Inflammatory macrophage (primary cell): ENCODE data around the gene ADAMTS13.
"Not testable (repeated sequence)": the region's sequence is repeated elsewhere in the genome, so short reads cannot be mapped to it uniquely, and the experiment has no call there.

Experiments used
- DNase-seq, 2 donors: peaks; one replicate each; pipeline ENCODE4 v3.0.0-alpha.2; 2020 to 2022

ADAMTS13 gene

GRCh38 chr9:133426011-133426410, 3.8 kb downstream of the ADAMTS13 start:
- DNase-seq: no peak

DNA sequence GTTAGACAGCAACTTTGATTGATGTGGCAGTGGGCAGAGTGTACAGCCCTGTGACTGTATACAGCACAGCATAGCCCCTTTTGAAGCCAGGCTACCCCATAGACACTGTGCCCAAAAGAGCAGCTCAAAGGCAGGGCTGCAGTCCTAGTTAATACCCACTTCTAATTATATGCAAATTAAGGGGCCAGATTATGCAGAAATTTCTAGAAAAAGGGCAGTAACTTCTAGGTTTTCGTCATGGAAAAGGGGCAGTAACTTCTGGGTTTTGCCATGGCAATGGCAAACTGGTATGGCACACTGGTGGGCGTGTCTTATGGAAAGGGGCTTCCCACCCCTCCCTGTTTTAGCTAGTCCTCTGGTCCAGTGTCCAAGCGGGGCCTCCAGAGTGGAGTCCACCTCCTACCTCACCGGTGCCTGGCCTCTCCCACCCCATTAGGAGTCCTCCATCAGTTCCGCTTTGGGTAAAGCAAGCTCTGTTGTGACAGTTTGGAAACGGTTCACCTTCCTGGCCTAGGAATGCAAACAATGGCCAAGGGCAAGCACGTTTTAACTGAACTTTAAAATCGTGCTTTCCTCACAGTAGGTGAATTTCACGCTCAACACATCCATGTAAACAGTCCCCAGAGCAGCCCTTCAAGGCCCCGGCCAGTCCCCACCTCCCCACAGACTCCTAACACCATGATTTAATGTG, 5.6 kb downstream of the ADAMTS13 start:
- no peak for DNase-seq

GRCh38 chr9:133428617-133429101, 6.5 kb downstream of the ADAMTS13 start:
- DNase-seq: no peak

- no peak for DNase-seq
Observed at GRCh38 chr9:133429214-133429613, 7.0 kb downstream of the ADAMTS13 start.

GRCh38 chr9:133429641-133430161, 7.5 kb downstream of the ADAMTS13 start:
- DNase-seq: no peak

DNA sequence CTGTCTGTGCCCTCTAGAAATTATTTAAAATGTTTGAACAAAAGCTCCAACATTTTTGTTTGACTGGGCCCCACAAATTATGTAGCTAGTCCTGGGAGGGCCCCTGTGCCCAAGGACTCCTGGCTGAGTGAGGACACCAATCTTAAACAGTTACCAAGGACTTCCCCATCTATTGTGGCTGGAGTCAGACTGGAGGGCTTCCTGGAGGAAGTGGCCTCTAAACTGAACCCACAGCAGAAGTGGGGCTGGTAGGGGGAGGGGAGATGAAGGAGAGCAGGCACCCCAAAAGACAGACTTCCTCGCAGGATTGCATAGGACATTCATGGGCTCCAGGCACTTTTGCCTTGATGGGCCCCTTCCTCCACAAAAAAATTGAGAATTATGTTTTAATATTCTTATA, 8.1 kb downstream of the ADAMTS13 start:
- peak in 1 of 2 donors; percentile 2 for DNase-seq

GRCh38 chr9:133433351-133433843, 11.2 kb downstream of the ADAMTS13 start:
- no peak for DNase-seq

- DNase-seq: no peak
Observed at GRCh38 chr9:133436681-133437080, 14.5 kb downstream of the ADAMTS13 start.

- DNase-seq: no peak
Observed at GRCh38 chr9:133437753-133438531, 15.8 kb downstream of the ADAMTS13 start.

- DNase-seq: no peak
Observed at GRCh38 chr9:133439337-133439736, 17.2 kb downstream of the ADAMTS13 start.

DNA sequence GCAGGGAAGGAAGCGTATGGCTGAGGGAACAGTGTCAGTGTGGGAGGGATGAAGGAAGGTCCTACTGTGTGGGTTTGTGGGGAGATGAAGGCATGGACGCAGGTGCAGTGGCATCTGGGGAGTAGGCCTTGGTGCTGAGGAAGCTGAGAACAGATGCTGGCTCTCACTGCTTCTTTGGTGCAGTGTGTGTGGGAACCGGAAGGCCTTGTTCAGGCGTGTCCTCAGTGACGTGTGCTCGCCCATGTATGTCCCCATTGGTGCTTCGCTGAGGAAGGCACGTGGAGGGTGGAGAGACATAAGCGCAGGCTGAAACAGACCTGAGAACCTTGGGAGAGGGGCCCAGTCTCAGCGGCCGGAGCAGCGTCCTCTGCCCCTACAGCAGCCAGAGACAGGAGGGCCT, 18.7 kb downstream of the ADAMTS13 start:
- DNase-seq: no peak

GRCh38 chr9:133441571-133441970, 19.4 kb downstream of the ADAMTS13 start:
- no peak for DNase-seq

- no peak for DNase-seq
Observed at GRCh38 chr9:133443248-133443647, 21.1 kb downstream of the ADAMTS13 start.

GRCh38 chr9:133443982-133444381, 21.8 kb downstream of the ADAMTS13 start:
- DNase-seq: no peak

- no peak for DNase-seq
Observed at GRCh38 chr9:133445293-133445969, 23.3 kb downstream of the ADAMTS13 start.

DNA sequence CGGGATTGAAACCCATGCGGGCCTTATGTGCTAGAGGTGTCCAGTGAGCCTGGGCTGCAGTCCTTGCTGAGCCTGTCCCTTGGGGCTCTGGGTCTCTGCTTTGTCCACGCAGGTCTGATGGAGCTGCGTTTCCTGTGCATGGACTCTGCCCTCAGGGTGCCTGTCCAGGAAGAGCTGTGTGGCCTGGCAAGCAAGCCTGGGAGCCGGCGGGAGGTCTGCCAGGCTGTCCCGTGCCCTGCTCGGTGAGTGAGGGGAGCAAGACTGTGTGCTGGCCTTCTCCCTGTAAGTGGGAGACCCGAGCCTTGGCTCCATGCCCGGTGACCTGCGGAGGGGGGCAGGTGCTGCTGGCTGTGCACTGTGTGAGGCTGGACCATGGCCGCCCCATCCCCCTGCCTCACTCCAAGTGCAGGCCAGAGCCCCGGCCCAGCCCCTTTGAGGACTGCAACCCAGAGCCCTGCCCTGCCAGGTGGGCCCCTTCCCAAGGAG, 26.4 kb downstream of the ADAMTS13 start:
- DNase-seq: no peak

- DNase-seq: no peak
Observed at GRCh38 chr9:133449760-133450159, 27.6 kb downstream of the ADAMTS13 start.

GRCh38 chr9:133451865-133452264, 29.7 kb downstream of the ADAMTS13 start:
- DNase-seq: not testable (repeated sequence)

DNA sequence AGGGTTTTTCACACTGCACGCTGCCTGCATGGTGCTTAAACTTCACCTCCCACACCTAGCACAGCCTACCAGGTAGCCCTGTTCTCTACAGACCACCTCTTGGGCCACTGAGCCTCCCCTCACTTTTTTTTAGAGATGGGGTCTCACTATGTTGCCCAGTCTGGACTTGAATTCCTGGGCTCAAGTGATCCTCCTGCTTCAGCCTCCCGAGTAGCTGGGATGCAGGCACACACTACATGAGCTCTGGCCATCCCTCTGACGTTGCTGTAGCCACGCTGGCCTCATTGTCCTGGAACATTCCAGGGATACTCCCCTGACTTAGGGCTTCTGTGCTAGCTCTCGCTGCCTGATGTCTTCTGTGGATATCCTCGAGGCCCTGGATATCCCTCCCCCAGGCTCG, 30.4 kb downstream of the ADAMTS13 start:
- no peak for DNase-seq

GRCh38 chr9:133453651-133454050, 31.5 kb downstream of the ADAMTS13 start:
- DNase-seq: no peak

- DNase-seq: no peak
Observed at GRCh38 chr9:133454325-133454724, 32.2 kb downstream of the ADAMTS13 start.

DNA sequence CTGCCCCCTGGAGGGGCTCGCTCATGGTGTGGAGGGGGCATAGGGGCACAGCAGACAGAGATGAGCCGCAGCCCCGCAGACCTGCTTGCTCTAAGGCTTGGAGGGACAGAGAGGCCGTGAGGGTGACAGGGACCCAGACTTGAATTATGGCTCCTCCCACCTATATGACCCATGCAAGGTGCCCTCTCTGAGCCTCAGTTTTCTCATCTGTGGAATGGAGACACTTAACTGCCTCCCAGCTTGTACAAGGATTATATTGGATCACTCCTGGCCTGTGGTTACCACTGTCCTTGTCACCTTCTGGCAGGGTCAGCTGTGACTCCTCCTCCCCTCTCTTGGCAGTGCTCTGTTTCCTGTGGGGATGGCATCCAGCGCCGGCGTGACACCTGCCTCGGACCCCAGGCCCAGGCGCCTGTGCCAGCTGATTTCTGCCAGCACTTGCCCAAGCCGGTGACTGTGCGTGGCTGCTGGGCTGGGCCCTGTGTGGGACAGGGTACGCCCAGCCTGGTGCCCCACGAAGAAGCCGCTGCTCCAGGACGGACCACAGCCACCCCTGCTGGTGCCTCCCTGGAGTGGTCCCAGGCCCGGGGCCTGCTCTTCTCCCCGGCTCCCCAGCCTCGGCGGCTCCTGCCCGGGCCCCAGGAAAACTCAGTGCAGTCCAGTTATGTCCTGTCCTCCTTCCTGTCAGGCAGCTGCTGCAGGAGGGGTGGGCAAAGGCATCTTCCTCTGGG, 32.9 kb downstream of the ADAMTS13 start:
- DNase-seq: no peak
